ENCODE measurements around the gene PBX1.

DNA sequence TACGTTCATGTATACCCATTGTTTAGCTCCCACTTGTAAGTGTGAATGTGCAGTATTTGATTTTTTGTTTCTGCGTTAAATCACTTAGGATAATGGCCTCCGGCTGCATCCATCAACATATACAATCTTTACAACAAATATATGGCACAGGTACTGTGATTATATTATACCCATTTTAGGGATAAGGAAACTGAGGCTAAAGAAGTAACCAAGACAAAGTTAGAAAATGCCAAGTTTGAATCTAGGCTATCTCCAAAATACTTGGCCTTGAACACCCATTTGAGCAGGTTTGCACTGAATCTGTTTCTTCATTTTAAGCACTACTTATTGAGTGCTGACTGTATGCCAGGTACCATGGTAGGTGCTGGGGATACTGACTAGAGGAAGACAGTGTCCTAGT, 149.6 kb downstream of the PBX1 start:
- TF ChIP-seq ZNF48 (tag by site-specific recombination; IDR thresholded peaks at IDR 0.05) (no peak), SCRT1 (tag by site-specific recombination; IDR thresholded peaks at IDR 0.05; ENCODE audit: borderline replicate concordance) (no peak), ZNF146 (tag by site-specific recombination; IDR thresholded peaks at IDR 0.05) (no peak), ZNF266 (tag by site-specific recombination; IDR thresholded peaks at IDR 0.05; ENCODE audit: low read depth) (no peak), ZNF623 (tag by site-specific recombination; IDR thresholded peaks at IDR 0.05) (no peak), ZNF114 (tag by site-specific recombination; IDR thresholded peaks at IDR 0.05) (no peak), ZNF274 (IDR thresholded peaks at IDR 0.05; ENCODE audit: low read length) (no peak), ZNF274 (tag by site-specific recombination; IDR thresholded peaks at IDR 0.05; ENCODE audit: borderline replicate concordance) (no peak), ZNF473 (tag by site-specific recombination; IDR thresholded peaks at IDR 0.05) (no peak), ZNF843 (tag by site-specific recombination; IDR thresholded peaks at IDR 0.05) (no peak), ZSCAN30 (tag by site-specific recombination; IDR thresholded peaks at IDR 0.05) (no peak)
- TF ChIP-seq, protein P1, sequence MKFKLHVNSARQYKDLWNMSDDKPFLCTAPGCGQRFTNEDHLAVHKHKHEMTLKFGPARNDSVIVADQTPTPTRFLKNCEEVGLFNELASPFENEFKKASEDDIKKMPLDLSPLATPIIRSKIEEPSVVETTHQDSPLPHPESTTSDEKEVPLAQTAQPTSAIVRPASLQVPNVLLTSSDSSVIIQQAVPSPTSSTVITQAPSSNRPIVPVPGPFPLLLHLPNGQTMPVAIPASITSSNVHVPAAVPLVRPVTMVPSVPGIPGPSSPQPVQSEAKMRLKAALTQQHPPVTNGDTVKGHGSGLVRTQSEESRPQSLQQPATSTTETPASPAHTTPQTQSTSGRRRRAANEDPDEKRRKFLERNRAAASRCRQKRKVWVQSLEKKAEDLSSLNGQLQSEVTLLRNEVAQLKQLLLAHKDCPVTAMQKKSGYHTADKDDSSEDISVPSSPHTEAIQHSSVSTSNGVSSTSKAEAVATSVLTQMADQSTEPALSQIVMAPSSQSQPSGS (tag by site-specific recombination; IDR thresholded peaks at IDR 0.05; ENCODE audit: low read depth): no peak
- TF ChIP-seq, protein P2, sequence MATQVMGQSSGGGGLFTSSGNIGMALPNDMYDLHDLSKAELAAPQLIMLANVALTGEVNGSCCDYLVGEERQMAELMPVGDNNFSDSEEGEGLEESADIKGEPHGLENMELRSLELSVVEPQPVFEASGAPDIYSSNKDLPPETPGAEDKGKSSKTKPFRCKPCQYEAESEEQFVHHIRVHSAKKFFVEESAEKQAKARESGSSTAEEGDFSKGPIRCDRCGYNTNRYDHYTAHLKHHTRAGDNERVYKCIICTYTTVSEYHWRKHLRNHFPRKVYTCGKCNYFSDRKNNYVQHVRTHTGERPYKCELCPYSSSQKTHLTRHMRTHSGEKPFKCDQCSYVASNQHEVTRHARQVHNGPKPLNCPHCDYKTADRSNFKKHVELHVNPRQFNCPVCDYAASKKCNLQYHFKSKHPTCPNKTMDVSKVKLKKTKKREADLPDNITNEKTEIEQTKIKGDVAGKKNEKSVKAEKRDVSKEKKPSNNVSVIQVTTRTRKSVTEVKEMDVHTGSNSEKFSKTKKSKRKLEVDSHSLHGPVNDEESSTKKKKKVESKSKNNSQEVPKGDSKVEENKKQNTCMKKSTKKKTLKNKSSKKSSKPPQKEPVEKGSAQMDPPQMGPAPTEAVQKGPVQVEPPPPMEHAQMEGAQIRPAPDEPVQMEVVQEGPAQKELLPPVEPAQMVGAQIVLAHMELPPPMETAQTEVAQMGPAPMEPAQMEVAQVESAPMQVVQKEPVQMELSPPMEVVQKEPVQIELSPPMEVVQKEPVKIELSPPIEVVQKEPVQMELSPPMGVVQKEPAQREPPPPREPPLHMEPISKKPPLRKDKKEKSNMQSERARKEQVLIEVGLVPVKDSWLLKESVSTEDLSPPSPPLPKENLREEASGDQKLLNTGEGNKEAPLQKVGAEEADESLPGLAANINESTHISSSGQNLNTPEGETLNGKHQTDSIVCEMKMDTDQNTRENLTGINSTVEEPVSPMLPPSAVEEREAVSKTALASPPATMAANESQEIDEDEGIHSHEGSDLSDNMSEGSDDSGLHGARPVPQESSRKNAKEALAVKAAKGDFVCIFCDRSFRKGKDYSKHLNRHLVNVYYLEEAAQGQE (tag by site-specific recombination; IDR thresholded peaks at IDR 0.05): no peak
- TF ChIP-seq, protein P3, sequence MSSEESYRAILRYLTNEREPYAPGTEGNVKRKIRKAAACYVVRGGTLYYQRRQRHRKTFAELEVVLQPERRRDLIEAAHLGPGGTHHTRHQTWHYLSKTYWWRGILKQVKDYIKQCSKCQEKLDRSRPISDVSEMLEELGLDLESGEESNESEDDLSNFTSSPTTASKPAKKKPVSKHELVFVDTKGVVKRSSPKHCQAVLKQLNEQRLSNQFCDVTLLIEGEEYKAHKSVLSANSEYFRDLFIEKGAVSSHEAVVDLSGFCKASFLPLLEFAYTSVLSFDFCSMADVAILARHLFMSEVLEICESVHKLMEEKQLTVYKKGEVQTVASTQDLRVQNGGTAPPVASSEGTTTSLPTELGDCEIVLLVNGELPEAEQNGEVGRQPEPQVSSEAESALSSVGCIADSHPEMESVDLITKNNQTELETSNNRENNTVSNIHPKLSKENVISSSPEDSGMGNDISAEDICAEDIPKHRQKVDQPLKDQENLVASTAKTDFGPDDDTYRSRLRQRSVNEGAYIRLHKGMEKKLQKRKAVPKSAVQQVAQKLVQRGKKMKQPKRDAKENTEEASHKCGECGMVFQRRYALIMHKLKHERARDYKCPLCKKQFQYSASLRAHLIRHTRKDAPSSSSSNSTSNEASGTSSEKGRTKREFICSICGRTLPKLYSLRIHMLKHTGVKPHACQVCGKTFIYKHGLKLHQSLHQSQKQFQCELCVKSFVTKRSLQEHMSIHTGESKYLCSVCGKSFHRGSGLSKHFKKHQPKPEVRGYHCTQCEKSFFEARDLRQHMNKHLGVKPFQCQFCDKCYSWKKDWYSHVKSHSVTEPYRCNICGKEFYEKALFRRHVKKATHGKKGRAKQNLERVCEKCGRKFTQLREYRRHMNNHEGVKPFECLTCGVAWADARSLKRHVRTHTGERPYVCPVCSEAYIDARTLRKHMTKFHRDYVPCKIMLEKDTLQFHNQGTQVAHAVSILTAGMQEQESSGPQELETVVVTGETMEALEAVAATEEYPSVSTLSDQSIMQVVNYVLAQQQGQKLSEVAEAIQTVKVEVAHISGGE (tag by site-specific recombination; conservative IDR thresholded peaks at IDR 0.05; ENCODE audit: low read depth): no peak
- TF ChIP-seq, protein P4, sequence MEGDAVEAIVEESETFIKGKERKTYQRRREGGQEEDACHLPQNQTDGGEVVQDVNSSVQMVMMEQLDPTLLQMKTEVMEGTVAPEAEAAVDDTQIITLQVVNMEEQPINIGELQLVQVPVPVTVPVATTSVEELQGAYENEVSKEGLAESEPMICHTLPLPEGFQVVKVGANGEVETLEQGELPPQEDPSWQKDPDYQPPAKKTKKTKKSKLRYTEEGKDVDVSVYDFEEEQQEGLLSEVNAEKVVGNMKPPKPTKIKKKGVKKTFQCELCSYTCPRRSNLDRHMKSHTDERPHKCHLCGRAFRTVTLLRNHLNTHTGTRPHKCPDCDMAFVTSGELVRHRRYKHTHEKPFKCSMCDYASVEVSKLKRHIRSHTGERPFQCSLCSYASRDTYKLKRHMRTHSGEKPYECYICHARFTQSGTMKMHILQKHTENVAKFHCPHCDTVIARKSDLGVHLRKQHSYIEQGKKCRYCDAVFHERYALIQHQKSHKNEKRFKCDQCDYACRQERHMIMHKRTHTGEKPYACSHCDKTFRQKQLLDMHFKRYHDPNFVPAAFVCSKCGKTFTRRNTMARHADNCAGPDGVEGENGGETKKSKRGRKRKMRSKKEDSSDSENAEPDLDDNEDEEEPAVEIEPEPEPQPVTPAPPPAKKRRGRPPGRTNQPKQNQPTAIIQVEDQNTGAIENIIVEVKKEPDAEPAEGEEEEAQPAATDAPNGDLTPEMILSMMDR (tag by site-specific recombination; IDR thresholded peaks at IDR 0.05): no peak
